ENCODE results near the gene PTGR2. TPM values are rescaled to one million over a fixed set of nuclear protein-coding genes. Genes with fewer than 3 reads are reported as not detected.
"Not testable (repeated sequence)": the region's sequence is repeated elsewhere in the genome, so short reads cannot be mapped to it uniquely, and the experiment has no call there.

The PTGR2 gene
- total RNA-seq, 2 donors from 2014 or later, result 15.9 to 25.0 TPM

DNA sequence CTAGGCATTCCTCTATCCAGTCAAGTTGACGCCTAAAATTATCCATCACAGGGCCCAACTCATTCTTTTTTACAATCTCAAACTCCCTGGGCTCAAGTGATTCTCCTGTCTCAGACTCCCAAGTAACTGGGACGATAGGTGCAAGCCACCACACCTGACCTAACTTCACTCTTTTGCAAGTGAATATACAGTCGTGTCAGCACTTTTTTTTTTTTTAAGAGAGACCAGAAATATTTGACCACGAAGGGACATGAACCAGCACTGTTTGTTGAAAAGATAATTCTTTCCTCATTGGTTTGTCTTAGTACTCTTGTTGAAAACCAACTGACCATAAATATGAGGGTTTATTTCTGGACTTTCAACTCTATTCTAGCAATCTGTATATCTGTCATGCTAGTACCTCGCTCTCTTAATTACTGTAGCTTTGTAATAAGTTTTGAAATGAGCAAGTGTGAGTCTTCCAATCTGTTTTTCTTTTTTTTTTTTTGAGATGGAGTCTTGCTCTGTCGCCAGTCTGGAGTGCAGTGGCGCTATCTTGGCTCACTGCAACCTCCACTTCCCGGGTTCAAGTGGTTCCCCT is 14.0 kb downstream of the PTGR2 start:
- Histone ChIP-seq H3K27me3 (no peaks in the 10 kb centered on the region), H3K27ac (no peak overlapping the region), H3K9me3 (no peaks in the 10 kb centered on the region), H3K36me3 (peaks cover 31% of the 10 kb centered on the region), H3K4me1 (no peaks in the 10 kb centered on the region), H3K4me3 (no peak overlapping the region)
- no peak for DNase-seq (ENCODE audit: low spot score)
- no peak for TF ChIP-seq CTCF (IDR thresholded peaks at IDR 0.05)

DNA sequence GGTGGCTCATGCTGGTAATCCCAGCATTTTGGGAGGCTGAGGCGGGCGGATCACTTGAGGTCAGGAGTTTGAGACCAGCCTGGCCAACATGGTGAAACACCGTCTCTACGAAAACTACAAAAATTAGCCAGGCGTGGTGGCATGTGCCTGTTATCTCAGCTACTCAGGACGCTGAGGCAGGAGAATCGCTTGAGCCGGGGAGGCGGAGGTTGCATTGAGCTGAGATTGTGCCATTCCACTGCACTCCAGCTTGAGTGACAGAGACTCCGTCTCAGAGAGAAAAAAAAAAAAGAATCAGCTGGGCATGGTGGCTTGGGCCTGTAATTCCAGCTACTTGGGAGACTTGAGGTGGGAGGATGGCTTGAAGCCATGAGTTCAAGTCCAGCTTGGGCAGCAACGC is 18.1 kb downstream of the PTGR2 start:
- not testable (repeated sequence) for H3K4me1 ChIP-seq; H3K27ac ChIP-seq; H3K27me3 ChIP-seq; H3K4me3 ChIP-seq; DNase-seq (ENCODE audit: low spot score); H3K9me3 ChIP-seq
- peaks cover 12% of the 10 kb centered on the region for H3K36me3 ChIP-seq

DNA sequence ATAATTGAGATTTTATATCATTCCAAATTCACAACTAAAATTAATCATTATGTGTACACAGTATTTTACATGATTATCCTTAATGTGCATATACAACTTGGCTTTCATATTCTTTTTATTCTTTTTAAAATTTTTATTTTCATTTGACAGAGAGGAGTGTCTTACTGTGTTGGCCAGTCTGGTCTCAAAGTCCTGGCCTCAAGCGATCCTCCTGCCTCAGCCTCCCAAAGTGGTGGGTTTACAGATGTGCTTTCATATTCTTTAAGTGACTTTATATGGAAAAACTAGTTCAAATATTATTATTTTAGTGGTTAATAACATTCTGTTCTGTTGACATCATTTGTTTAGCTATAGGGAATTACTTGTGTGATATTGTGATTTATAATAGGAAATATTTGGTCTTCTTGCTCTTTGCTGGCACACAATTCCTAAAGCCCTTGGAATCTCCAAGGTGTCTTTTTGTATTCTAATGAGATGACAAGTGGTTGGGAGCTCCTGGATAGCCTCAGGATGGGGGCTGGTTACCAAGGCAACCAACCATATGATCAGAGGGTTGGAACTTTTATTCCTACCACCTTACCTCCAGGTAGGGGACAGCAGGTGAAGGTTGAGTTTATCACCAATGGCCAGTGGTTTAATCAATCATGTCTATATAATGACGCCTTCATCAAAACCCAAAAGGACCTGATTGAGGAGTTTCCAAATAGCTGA is 19.0 kb downstream of the PTGR2 start:
- H3K27me3 ChIP-seq, result no peaks in the 10 kb centered on the region

DNA sequence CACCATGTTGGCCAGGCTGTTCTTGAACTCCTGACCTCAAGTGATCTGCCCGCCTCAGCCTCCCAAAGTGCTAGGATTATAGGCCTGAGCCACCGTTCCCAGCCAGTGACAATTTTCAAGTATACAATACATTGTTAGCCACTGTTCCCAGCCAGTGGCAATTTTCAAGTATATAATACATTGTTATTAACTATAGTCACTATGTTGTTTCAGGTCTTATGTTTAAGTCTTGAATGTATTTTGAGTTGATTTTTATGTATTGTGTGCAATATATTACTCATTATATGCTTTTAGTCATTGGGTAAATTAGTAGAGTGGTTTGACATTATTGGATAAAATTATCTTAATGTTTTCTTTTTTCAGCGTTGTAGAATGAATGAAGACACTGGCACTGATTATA is 22.0 kb downstream of the PTGR2 start:
- Histone ChIP-seq H3K4me1 (no peaks in the 10 kb centered on the region), H3K4me3 (no peak overlapping the region), H3K27ac (no peak overlapping the region), H3K9me3 (no peaks in the 10 kb centered on the region), H3K27me3 (no peaks in the 10 kb centered on the region), H3K36me3 (peaks cover 19% of the 10 kb centered on the region)
- TF ChIP-seq CTCF (IDR thresholded peaks at IDR 0.05), result no peak
- no peak for DNase-seq (ENCODE audit: low spot score)

More for the DNA sequence above, 19.0 kb downstream of the PTGR2 start:
- DNase-seq (ENCODE audit: low spot score), result no peak
- H3K36me3 ChIP-seq, result peaks cover 12% of the 10 kb centered on the region
- no peaks in the 10 kb centered on the region for H3K9me3 ChIP-seq
- no peak overlapping the region for H3K27ac ChIP-seq
- H3K4me1 ChIP-seq, result no peaks in the 10 kb centered on the region
- no peak overlapping the region for H3K4me3 ChIP-seq
- TF ChIP-seq CTCF (IDR thresholded peaks at IDR 0.05), result no peak

- H3K27ac ChIP-seq, result no peak overlapping the region
- TF ChIP-seq CTCF (IDR thresholded peaks at IDR 0.05), result no peak
- no peaks in the 10 kb centered on the region for H3K4me1 ChIP-seq
- no peaks in the 10 kb centered on the region for H3K9me3 ChIP-seq
- no peak for DNase-seq (ENCODE audit: low spot score)
- H3K36me3 ChIP-seq, result peaks cover 19% of the 10 kb centered on the region
- H3K4me3 ChIP-seq, result no peak overlapping the region
- no peaks in the 10 kb centered on the region for H3K27me3 ChIP-seq
Measured at GRCh38 chr14:73877790-73878189, 26.2 kb downstream of the PTGR2 start.

- no peak for DNase-seq (ENCODE audit: low spot score)
- no peak for TF ChIP-seq CTCF (IDR thresholded peaks at IDR 0.05)
- no peak overlapping the region for H3K27ac ChIP-seq
- no peak overlapping the region for H3K4me3 ChIP-seq
- no peaks in the 10 kb centered on the region for H3K4me1 ChIP-seq
- H3K36me3 ChIP-seq, result peaks cover 19% of the 10 kb centered on the region
- H3K27me3 ChIP-seq, result no peaks in the 10 kb centered on the region
- no peaks in the 10 kb centered on the region for H3K9me3 ChIP-seq
Measured at GRCh38 chr14:73878436-73878835, 26.8 kb downstream of the PTGR2 start.
